ENCODE results near the gene CENPC.
"Not testable (repeated sequence)": the region's sequence is repeated elsewhere in the genome, so short reads cannot be mapped to it uniquely, and the experiment has no call there.

Gene CENPC

GRCh38 chr4:67545199-67546003 is at the start of gene CENPC:
Gene CENPC, minus strand, starts transcription at chr4:67545503. Its CDS starts 148 bp downstream, at chr4:67545355.
- FAIRE-seq, result peak; percentile 64
- peak; percentile 94 for DNase-seq (ENCODE audit: low spot score)

GRCh38 chr4:67593741-67594175 is 48.5 kb upstream of the CENPC start:
- DNase-seq (ENCODE audit: low spot score) (no peak), FAIRE-seq (no peak)

- FAIRE-seq (no peak), DNase-seq (ENCODE audit: low spot score) (no peak)
These were observed 41.9 kb upstream of the CENPC start for GRCh38 chr4:67587156-67587555.

GRCh38 chr4:67584496-67584895 is 39.2 kb upstream of the CENPC start:
- DNase-seq (ENCODE audit: low spot score), result no peak
- FAIRE-seq, result no peak

GRCh38 chr4:67581913-67582312 is 36.6 kb upstream of the CENPC start:
- FAIRE-seq (no peak), DNase-seq (ENCODE audit: low spot score) (no peak)

- DNase-seq (ENCODE audit: low spot score) (no peak), FAIRE-seq (no peak)
These were observed 36.0 kb upstream of the CENPC start for GRCh38 chr4:67581208-67581857.

GRCh38 chr4:67580577-67580976 is 35.3 kb upstream of the CENPC start:
- no peak for DNase-seq (ENCODE audit: low spot score)
- FAIRE-seq, result no peak

- no peak for DNase-seq (ENCODE audit: low spot score)
These were observed 31.2 kb upstream of the CENPC start for GRCh38 chr4:67576538-67576937.

GRCh38 chr4:67576059-67576466 is 30.8 kb upstream of the CENPC start:
- DNase-seq (ENCODE audit: low spot score) (no peak), FAIRE-seq (no peak)

More at GRCh38 chr4:67576538-67576937, 31.2 kb upstream of the CENPC start:
- FAIRE-seq, result no peak

- FAIRE-seq (no peak), DNase-seq (ENCODE audit: low spot score) (no peak)
These were observed 30.1 kb upstream of the CENPC start for GRCh38 chr4:67575232-67576058.

- FAIRE-seq (no peak), DNase-seq (ENCODE audit: low spot score) (no peak)
These were observed 27.9 kb upstream of the CENPC start for GRCh38 chr4:67573193-67573592.

- FAIRE-seq, result no peak
These were observed 26.7 kb upstream of the CENPC start for GRCh38 chr4:67571975-67572374.

GRCh38 chr4:67570537-67570936 is 25.2 kb upstream of the CENPC start:
- FAIRE-seq (no peak), DNase-seq (ENCODE audit: low spot score) (no peak)

More at GRCh38 chr4:67571975-67572374, 26.7 kb upstream of the CENPC start:
- DNase-seq (ENCODE audit: low spot score), result no peak

GRCh38 chr4:67568820-67569219 is 23.5 kb upstream of the CENPC start:
- no peak for DNase-seq (ENCODE audit: low spot score)
- no peak for FAIRE-seq

- FAIRE-seq (no peak), DNase-seq (ENCODE audit: low spot score) (no peak)
These were observed 21.0 kb upstream of the CENPC start for GRCh38 chr4:67566335-67566734.

GRCh38 chr4:67565284-67565683 is 20.0 kb upstream of the CENPC start:
- no peak for DNase-seq (ENCODE audit: low spot score)
- FAIRE-seq, result no peak

- DNase-seq (ENCODE audit: low spot score) (no peak), FAIRE-seq (no peak)
These were observed 13.2 kb upstream of the CENPC start, which contains the start of gene STAP1 for GRCh38 chr4:67558493-67558892. Gene STAP1, plus strand, starts transcription at chr4:67558727. Its CDS starts 83 bp downstream, at chr4:67558810.

- FAIRE-seq (no peak), DNase-seq (ENCODE audit: low spot score) (no peak)
These were observed 11.1 kb upstream of the CENPC start for GRCh38 chr4:67556436-67556835.

GRCh38 chr4:67555447-67555846 is 10.1 kb upstream of the CENPC start:
- FAIRE-seq, result no peak
- DNase-seq (ENCODE audit: low spot score), result no peak

GRCh38 chr4:67554096-67554495 is 8.8 kb upstream of the CENPC start:
- DNase-seq (ENCODE audit: low spot score) (no peak), FAIRE-seq (no peak)

GRCh38 chr4:67552146-67552792 is 7.0 kb upstream of the CENPC start:
- not testable (repeated sequence) for DNase-seq (ENCODE audit: low spot score); FAIRE-seq
